OCI-LY1 (cell line): ENCODE data around the gene SNTG2.

Experiments
- CTCF ChIP-seq: fragments of 200-600 bp; sonication (generic), shearing (Covaris generic); IDR thresholded peaks from 2 replicates; pipeline ENCODE4 v1.5.1; 2017; ENCODE audit warnings: mild to moderate bottlenecking, antibody characterized with exemption, low read length, moderate library complexity, mixed read lengths
- EZH2 ChIP-seq: fragments of 200-600 bp; sonication (generic), shearing (Covaris generic); IDR thresholded peaks from 2 replicates; pipeline ENCODE4 v1.8.0; 2017; ENCODE audit warnings: borderline replicate concordance, mixed run types, mild to moderate bottlenecking, antibody characterized with exemption, low read length, moderate library complexity, mixed read lengths

GRCh38 chr2:1299043-1299442, 348.4 kb downstream of the SNTG2 start:
- TF ChIP-seq CTCF (no peak), EZH2 (no peak)
